GM21447 (cell line): ENCODE measurements around the gene FANCG.

ENCODE experiments used
- ATAC-seq: cut with Tn5 transposase; IDR thresholded peaks from one replicate; pipeline ENCODE4 v1.9.1; 2021; ENCODE audit not compliant: unreplicated experiment

FANCG gene

DNA sequence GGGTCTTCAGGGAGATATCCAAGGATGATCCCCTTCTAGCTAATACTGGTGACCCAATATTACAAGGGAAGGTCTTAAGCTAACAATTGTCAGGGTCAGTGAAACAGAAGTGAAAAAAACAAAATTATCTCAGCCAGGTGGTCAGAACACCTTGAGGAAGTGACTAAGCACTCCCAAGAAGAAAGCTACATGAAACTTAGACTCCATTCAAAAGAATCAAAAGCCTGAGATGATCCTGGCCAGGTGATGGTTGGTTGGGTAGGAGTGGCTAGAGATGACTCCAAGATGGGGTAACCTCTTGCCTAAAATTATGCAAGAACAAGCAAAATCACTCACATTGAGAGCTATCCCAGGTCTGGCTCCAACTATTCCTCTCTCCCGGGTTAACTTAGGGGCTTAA is 12.7 kb downstream of the FANCG start:
- no peak for ATAC-seq

DNA sequence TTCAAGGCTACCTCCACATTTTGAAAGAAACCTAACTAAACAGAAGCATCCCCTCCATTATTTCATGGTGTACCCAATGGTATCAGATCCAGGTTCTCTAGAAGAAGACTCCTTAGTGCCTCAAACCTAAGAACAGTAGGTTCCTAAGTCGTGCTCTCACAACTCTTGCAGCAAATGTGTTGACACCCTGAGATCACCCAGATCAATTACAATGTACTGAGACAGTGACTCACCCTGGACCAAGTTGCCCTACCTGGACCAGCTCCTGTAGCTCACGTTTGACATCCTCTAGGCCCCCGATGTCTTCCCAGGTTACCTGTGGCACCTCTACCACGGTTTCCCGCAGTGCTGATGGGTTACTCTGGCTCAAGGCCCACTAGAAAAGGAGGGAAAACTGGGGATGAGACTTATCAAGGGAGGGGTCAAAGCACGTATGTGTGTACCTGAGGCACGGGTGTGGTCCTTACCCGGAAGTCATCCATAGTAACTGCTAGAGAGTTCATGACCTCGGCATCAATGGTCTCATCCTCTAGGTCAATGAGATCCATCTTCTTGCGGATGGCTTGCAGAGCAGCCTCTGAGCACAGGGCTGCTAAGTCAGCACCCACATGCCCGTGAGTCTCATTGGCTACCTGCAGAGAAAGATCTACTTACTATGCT is 19.1 kb downstream of the FANCG start:
- ATAC-seq = no peak

DNA sequence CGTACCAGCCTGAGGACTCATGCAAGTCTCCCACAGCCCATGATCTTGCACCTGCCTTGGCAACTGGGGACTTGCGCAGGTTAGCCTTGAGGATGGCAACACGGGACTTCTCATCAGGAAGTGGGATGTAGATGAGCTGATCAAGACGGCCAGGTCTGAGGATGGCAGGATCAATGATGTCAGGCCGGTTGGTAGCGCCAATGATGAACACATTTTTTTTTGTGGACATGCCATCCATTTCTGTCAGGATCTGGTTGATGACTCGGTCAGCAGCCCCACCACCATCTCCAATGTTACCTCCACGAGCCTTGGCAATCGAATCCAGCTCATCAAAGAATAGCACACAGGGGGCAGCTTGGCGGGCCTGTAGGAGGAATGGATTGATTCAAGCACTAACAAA is 20.3 kb downstream of the FANCG start:
- no peak for ATAC-seq

DNA sequence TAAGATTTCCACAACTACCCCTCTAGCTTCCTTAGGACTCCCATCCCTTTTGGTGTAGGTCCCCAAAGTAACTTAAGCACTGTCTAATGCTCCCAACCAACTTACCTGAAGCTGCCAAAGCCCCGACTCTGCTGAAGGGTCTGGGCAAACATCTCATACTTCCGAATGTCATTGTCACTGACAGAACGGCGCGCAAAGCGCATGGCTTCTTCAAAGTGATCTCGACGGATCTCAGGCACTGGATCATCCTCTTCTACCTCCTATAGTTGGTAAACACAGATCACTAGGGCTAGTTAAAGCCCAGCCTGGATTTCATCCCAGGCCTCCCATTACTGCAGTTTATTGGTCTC is 22.5 kb downstream of the FANCG start:
- no peak for ATAC-seq

DNA sequence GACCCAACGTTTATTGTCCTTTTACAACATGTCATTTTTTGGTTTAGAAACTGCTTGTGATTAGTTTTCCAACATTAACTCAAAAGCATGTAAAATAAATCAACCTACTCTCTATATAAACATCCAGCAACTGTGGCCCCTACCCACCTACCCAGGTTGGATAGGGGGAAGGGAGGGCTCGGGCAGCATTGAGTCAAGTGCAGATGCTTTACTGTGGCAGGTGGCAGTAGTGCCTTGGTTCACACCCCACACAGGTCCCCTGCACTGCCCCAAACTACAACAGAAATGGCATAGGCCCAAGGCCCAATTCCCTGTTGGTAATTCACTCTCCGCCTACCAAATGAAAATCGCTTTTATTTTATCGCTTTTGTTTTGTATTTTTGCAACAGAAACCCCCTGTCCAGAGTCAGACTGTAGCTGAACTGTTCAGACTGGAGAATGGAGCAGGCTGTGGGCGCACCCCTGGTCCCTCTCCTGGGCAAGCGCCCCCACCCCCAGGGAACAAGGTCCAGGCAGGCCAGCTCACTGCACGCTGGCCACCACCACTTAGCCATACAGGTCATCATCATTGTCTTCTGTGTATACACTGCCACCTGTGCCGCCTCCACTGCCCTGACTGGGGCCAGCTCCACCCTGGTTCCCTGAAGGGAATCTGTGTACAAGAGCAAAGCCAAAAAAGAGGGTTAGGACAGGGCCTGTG is 23.0 kb downstream of the FANCG start:
- ATAC-seq = no peak

DNA sequence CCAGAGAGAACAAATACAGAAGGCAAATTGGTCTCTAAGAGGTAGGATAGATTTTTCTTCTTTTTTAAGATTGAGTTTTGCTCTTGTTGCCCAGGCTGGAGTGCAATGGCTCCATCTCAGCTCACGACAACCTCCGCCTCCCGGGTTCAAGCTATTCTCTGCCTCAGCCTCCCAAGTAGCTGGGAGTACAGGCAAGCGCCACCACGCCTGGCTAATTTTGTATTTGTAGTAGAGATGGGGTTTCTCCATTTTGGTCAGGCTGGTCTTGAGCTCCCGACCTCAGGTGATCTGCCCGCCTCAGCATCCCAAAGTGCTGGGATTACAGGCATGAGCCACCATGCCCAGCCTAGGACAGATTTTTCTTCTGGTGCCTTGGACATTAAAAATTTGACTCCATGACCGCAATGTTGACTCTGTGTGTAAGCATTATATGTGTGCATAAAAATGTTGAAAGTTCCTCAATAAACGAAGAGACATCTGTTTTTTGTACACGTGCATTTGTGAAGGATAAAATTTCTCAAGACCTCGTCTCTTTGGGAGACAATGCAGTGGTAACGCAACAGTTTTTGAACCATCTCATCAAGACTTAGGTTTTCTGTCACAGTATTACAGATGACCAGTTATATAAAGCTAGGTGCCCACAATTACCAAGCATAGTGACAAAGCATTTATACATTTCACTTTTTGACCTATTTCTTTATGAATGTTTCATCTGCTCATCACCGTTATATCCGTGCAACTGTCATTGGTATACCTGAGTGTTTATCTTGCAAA is 24.7 kb downstream of the FANCG start:
- no peak for ATAC-seq

DNA sequence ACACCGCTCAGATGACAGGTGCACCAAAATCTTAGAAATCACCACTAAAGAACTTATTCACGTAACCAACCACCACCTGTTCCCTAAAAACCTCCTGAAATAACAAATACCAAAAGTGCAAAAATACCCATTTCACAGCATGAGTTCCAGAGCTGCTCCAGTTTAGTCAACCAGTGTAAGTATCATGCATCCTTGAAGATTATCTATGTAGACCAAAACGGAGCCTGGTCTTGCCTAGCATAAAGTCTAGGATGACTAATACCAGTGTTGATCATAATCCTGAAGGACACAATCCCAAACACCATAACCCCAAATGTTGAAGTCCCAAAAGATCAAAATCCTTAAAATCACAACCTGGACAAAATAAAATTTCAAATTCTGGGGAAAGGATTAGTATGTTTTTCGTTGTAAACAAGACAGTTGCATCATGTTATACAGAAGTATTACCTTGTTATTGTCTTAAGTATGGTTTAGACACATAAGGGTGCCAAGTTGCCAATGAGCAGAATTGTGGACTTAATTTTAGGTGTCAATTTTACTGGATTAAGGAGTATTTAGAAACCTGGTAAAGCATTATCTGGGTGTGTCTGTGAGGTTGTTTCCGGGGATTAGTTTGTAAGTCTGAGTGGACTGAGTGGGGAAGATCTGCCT is 25.4 kb downstream of the FANCG start:
- ATAC-seq = no peak

DNA sequence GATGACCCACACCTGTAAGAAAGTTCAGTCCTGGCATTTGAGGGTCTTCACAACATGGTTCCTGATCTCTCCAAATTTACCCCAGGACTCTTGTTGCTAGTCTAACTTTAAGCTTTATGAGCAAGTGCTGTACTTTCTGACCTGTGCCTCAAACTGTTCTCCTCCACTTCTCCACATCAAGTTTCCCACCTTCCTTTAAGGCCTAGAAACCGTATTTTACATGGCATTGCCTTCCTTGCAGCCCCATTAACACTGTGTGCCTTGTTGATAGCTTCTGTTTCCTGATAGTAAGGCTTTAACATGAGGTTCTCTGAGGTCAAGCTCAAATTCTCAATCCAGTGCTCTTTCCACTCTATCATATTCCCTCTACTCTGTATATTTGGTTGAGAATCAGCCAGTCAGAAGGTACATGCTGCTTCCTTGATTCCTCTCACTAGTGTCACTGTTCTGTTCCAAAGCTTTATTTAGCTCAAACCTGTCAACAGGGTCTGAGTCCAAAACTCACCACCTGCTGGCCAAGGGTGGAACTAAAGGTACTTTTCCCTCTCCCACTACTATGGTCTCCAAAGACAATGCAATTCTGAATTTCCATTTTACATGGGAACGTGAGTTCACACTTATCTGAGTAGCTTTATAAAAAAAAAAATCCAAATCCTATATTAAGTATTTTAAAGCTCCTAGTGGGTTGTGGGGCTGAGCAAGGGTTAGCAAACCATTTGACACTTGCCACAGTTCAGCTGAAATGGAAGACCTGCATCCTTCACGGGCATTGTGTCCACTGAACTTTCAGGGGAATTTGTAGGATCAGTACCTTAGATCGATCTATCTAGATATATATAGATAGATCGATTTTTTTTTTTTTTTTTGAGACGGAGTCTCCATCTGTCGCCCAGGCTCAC is 28.4 kb downstream of the FANCG start:
- ATAC-seq = peak; percentile 65

DNA sequence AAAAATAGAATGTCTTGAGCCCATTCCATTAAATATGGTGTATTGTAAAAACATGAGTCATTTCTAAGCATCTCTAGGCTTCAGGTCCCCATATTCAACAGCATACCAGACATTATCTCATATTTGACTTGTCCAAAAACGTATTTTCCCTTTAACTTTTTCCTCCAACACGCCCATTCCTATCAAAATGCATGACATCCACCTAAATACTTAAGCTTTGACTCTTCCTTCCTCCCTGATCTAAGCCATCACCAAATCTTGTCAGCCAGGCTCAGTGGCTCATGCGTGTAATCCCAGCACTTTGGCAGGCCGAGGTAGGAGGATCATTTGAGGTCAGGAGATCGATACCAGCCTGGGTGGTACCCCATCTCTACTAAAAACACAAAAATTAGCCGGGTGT is 31.2 kb downstream of the FANCG start:
- no peak for ATAC-seq

DNA sequence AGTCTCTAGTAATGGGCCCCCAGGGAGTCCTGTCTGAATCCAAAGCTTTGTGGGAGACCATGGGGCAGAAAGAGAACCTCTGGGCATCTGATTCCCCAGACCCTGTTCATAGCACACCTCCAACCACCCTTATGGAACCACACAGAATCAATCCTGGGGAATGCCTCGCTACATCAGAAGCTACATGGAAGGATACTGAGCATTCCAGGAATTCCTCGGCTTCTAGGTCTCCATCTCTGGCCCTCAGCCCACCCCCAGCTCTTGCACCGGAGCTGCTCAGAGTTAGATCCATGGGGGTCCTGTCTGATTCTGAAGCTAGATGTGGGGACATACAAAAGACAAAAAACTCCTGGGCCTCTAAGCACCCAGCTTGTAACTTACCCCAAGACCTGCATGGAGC is 35.7 kb downstream of the FANCG start:
- no peak for ATAC-seq

DNA sequence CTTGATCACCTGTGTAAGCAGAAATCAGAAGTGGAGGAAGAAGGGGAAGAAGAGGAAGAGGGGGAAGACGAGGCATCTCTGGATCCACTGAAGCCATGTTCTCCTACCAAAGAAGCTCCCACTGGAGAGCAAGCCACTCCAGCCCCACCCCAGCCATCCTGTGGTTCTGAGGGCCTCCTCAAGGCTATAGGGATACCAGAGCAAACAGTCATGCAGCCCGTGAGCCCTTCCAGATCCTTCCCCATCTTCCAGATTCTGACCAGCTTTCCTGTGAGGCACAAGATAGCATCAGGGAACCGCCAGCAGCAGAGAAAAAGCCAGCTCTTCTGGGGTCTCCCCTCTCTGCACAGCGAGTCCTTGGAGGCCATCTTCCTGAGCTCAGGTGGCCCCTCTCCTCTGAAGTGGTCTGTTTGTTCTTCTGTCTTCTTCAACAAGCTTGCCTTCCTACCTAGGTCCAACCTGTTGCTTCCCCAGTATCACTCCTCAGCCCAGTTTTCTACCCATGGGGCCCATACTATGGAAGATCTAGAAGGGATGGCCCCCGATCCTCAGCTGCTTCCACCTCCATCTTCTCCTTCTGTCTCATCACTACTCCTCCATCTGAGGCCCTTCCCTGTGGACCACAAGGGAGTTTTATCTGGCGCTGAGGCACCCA is 36.7 kb downstream of the FANCG start:
- ATAC-seq = no peak

DNA sequence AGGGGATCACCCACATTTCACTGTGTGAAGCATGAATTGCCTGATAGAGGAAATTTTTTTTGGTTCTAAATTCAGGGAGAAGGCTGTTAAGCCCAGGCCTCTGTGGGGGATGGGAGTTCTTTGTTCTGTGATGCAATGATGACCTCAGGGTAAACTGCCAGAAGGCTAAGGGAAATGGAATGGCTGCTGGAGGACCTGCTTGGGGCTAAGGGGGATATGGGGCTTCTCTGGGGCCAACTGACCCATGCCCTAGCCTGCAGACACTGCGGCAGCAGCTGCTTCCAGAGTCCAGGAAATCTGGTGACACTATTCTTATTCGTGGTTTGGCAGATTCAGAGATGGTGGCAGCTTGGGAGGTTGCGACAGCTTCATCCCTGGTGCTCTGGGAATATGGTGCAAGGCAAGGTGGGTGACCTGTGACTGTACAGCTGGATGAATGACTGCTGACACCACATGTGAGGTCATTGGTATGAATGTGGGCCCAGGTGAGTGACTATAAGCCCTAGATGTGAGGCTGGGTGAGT is 37.6 kb downstream of the FANCG start:
- ATAC-seq = no peak

DNA sequence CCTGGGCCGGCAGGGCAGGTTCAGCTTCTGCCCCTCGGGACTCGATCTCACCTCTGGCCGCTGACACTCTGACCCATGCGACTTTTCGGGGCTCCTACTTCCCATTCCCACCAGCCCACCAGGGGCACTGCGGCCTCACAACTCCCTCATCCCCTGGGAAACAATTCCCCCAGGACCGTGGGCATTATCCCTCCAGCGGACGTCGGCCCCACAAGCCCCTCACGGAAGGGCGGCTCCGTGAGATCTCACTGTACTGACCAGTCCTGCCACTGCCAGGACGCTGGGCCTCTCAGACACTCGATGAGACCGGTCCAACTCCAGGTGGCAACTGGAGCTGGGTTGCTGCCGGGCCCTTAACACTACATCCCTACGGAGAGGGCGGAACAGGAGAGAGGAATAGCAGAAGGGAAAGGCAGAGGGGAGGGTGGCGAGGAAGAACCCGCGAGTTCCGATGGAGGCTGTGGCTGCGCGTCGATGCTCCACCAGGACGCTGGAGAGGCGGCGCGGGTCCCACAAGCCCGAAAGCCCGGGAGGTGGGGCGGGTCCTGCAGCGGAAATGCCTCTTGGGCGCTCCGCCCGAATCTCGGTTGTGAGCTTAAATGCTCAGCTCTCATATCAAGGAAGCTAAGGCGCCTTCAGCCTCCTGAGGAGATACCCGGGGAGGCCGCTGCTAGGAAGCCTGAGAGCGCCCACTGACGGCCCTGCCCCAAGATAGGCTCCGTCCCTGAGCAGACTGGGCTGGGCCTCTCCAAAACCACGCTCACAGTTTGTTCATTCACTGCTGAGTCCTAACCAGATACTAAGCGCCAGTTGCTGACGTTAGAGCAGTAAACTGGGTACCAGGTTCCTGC is 43.7 kb downstream of the FANCG start:
- no peak for ATAC-seq

DNA sequence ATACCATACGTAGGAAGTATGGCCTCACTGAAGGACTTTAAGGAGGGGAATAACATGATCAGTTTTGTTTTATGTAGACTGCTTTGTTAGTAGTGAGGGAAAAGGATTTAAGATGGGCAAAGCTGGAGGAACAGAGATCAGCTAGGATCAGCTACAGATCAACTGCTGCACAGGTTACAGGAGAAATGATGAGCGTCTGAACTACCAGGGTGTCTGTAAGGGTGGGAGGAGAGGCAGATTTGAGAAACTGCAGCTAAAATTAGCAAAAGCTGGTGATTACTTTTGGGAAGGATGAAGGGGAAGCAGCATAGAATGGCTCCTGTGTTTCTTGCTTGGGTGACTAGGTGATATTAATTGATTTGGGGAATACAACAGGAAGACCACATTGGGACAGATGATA is 46.6 kb downstream of the FANCG start:
- ATAC-seq = no peak

DNA sequence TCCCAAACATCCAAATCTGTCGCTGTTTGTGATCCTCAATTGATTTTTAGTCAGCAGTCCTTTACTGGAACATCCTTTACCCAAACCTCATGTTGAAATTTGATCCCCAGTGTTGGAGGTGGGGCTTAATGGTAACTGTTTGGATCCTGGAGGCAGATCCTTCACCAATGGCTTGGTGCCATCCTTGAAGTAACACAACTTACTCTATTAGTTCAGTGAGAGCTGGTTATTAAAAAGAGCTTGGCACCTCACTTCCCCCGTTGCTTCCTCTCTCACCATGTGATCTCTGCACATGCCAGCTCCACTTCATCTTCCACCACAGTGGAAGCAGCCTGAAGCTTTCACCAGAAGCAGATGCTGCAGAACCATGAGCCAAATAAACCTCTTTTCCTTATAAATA is 49.9 kb downstream of the FANCG start:
- ATAC-seq = no peak

DNA sequence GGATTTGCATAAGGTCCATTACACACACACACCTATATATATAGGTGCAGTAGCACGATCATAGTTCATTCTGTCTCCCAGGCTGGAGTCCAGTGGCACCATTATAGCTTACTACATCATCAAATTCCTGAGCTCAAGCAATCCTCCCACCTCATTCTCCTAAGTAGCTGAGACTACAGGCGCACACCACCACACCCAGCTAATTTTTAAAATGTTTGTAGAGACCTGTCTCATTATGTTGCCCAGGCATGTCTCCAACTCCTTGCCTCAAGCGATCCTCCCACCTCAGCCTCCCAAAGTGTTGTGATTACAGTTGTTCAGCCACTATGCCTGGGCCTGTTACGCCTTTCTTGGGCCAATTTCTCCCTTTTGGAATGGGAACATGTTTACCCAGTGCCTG is 50.5 kb downstream of the FANCG start:
- ATAC-seq = no peak

DNA sequence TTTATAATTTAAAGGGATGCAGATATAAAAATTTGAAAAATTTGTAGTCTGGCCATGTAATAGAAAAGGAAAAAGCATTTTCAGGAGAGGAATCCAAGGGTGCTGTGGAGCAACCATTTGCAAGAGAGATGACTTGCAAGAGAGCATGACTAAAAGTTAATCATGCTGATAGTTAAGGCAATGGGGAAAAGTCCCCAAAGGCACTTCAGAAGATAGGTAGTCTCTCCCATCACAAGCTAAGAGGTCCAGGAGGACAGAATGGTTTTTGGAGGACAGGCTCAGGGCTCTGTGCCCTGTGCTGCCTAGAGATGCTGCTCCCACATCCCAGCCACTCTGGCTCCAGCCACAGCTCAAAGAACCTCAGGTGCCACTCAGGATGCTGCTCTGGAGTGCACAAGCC is 51.4 kb downstream of the FANCG start:
- ATAC-seq = no peak

DNA sequence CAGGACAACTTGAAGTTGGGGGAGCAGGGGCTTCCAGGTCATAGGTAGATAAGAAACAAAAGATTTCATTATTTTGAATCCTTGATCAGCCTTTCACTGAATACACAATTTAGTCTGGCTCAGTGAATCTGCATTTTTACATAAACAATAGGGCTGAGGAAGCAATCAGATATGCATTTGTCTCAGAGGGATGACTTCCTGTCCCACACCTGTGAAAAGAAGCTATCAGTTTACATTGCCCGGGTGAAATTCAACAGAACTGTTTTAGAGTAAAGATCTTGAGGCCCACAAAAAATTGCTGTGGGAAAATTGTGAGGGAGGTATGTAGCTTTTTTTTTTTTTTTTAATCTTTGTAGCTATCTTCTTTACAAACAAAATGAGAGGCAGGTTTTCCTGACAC is 51.9 kb downstream of the FANCG start:
- ATAC-seq = no peak

DNA sequence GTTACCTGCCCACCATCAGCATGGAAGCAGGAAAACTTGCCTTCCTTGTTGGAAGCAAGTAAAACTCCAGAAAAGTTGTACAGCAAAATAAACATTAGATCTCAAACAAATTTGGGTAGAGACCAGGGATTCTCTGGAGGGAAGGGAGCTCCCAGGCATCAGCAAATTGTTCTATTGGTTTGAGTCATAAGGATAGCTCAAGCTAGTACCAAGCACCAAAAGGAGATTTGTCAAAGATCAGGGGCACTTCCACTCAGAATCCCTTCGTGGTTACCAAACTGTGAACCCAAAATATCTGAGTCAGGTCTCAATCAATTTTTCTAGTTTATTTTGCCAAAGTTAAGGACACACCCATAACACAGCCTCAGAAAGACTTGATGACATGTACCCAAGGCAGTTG is 52.4 kb downstream of the FANCG start:
- ATAC-seq = no peak
